IPS-18c (cell line): Measurements from ENCODE around the gene GPATCH3.
"Not testable (repeated sequence)": the region's sequence is repeated elsewhere in the genome, so short reads cannot be mapped to it uniquely, and the experiment has no call there.

ENCODE experiments used
- H3K4me3 ChIP-seq: 2 replicates; pipeline ENCODE4 v1.7.0; 2013; ENCODE audit warnings: low read depth, mild to moderate bottlenecking, low read length, moderate library complexity; ENCODE audit not compliant: insufficient read depth
- H3K9me3 ChIP-seq: one replicate; pipeline ENCODE4 v1.6.1; 2013; ENCODE audit warnings: mild to moderate bottlenecking, low read length, moderate library complexity; ENCODE audit not compliant: control insufficient read depth, insufficient read depth

Gene GPATCH3, protein sequence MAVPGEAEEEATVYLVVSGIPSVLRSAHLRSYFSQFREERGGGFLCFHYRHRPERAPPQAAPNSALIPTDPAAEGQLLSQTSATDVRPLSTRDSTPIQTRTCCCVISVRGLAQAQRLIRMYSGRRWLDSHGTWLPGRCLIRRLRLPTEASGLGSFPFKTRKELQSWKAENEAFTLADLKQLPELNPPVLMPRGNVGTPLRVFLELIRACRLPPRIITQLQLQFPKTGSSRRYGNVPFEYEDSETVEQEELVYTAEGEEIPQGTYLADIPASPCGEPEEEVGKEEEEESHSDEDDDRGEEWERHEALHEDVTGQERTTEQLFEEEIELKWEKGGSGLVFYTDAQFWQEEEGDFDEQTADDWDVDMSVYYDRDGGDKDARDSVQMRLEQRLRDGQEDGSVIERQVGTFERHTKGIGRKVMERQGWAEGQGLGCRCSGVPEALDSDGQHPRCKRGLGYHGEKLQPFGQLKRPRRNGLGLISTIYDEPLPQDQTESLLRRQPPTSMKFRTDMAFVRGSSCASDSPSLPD

DNA sequence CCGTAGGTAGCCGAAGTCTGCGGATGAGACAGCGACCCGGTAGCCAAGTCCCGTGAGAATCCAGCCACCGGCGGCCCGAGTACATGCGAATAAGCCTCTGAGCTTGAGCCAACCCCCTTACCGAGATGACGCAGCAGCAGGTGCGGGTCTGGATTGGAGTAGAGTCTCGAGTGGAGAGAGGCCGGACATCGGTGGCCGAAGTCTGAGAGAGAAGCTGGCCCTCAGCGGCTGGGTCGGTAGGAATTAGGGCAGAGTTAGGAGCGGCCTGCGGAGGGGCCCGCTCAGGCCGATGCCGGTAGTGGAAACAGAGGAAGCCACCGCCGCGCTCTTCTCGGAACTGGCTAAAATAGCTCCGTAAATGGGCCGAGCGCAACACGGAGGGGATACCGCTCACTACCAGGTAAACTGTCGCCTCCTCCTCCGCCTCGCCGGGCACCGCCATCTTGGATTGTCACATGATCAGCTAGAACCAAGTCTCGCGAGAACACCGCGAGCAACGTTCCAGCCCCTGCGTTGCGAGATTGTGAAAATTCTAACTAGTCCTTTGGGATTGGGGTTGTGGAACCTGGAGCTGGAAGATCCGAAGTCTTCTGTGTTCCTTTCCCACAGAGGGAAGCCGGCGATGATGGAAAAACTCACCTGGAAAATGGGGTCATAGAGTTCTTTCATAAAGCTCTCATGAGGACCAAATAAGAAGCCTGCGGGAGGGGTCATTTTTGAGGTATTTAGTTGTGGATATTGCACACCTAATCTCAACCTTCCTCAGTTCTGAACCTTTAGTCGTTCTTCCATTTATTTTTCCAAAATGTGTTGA is at the start of gene GPATCH3:
TSS of gene GPATCH3 (minus strand) at position 467 of the 814 bp plus-strand sequence. CDS start at position 442, 25 bp downstream.
- H3K9me3 ChIP-seq = no peaks in the 10 kb centered on the region
- H3K4me3 ChIP-seq = peak within 1 kb of the TSS; percentile 83

DNA sequence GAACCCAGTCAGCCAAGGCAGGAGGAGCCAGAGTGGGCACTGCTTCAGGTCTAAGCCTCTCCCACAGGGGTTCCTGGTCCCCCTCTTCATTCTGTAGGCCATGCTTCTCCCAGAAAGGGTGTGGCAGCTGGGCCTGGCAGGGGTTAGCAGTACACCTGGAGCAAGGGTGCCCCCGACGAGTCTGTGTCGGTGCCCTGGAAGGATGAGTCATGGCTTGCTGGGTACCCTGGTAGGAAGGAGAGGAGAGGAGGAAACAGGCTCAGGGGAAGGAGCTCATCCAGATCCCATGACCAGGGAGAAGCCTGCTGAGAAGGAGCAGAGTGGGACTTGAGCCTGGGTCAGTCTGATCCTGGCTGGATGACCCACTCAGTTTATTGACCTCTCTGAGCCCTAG is 49.7 kb upstream of the GPATCH3 start:
- Histone ChIP-seq H3K4me3 (no peak overlapping the region), H3K9me3 (no peaks in the 10 kb centered on the region)

- no peaks in the 10 kb centered on the region for H3K9me3 ChIP-seq
- H3K4me3 ChIP-seq = no peak overlapping the region
These were observed 49.1 kb upstream of the GPATCH3 start for GRCh38 chr1:26949266-26949925.

DNA sequence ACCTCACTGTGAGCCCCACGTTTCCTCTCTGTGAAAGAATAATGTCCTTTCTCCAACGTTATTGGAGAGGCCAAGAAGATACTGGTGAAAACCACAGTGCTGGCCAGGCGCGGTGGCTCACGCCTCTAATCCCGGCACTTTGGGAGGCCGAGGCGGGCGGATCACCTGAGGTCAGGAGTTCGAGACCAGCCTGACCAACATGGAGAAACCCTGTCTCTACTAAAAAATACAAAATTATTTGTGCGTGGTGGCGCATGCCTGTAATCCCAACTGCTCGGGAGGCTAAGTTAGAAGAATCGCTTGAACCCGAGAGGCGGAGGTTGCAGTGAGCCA is 48.4 kb upstream of the GPATCH3 start:
- not testable (repeated sequence) for H3K4me3 ChIP-seq, H3K9me3 ChIP-seq

- H3K9me3 ChIP-seq = no peaks in the 10 kb centered on the region
- H3K4me3 ChIP-seq = no peak overlapping the region
These were observed 46.0 kb upstream of the GPATCH3 start for GRCh38 chr1:26946270-26946669.

DNA sequence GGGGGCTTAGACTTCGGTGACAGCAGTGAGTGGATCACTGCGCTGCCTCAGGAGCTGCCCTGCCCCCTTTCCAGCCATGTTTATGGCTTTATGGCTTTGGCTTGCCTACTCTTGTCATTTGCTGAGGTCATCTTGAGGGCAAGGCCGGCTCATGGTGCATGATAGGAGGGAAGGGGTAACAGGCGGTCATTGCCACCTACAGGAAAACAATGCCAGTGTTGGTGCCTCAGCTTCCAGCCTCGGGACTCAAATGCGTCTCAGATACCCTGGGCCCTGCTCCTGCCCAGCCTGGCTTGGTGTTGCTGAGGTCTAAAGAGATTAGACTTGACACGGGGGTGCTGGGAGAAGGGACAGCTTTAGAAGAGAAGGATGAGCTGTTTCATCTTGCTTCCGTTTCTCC is 45.5 kb upstream of the GPATCH3 start:
- Histone ChIP-seq H3K4me3 (no peak overlapping the region), H3K9me3 (no peaks in the 10 kb centered on the region)

DNA sequence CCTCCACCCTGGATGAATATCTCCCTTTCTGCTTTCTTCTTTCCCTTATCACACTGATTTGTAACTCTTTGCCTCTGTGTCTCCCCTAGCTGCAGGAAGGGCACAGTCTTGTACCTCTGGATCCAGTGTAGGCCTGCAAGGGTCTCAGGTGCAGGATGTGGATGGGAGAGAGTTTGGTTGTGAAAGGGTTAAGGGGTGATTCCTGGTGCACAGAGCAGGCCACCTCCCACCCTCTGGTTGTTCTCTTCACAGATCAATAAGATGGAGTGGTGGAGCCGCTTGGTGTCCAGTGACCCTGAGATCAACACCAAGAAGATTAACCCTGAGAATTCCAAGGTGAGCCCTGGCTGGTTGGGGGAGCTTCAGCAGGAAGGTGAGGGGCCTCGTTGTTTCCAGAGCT is 44.9 kb upstream of the GPATCH3 start:
- Histone ChIP-seq H3K4me3 (no peak overlapping the region), H3K9me3 (no peaks in the 10 kb centered on the region)

DNA sequence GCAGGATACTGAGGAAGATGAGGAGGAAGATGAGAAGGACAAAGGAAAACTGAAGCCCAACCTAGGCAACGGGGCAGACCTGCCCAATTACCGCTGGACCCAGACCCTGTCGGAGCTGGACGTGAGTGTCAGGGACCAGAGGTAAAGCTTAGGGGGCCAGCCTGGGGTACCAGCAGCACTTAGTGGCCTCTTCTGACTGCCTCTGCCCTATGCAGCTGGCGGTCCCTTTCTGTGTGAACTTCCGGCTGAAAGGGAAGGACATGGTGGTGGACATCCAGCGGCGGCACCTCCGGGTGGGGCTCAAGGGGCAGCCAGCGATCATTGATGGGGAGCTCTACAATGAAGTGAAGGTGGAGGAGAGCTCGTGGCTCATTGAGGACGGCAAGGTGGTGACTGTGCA is 42.4 kb upstream of the GPATCH3 start:
- no peak overlapping the region for H3K4me3 ChIP-seq
- no peaks in the 10 kb centered on the region for H3K9me3 ChIP-seq

- H3K4me3 ChIP-seq = no peak overlapping the region
- H3K9me3 ChIP-seq = no peaks in the 10 kb centered on the region
These were observed 41.0 kb upstream of the GPATCH3 start for GRCh38 chr1:26941311-26941710.

- Histone ChIP-seq H3K4me3 (no peak overlapping the region), H3K9me3 (no peaks in the 10 kb centered on the region)
These were observed 38.4 kb upstream of the GPATCH3 start for GRCh38 chr1:26938659-26939025.

- no peak overlapping the region for H3K4me3 ChIP-seq
- H3K9me3 ChIP-seq = no peaks in the 10 kb centered on the region
These were observed 37.9 kb upstream of the GPATCH3 start for GRCh38 chr1:26938004-26938658.

DNA sequence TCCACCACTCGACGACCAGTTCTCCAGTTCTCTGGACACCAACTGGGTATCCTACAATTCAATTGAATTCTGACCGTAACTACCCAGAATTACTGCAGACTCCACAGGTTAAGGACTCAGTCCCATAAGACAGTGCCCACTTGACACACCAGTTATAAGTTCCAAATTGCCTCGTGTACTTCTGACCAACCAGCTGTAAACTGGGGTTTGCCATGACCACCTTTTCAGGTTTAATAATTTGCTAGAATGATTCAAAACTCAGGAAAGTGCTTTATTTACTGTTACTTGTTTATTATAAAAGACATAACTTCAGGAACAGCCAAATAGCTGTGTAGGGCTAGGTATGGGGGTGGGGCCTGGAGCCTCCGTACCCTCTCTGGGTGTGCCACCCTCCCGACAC is 36.6 kb upstream of the GPATCH3 start:
- H3K4me3 ChIP-seq = no peak overlapping the region
- H3K9me3 ChIP-seq = no peaks in the 10 kb centered on the region

- Histone ChIP-seq H3K9me3 (no peaks in the 10 kb centered on the region), H3K4me3 (no peak overlapping the region)
These were observed 32.3 kb upstream of the GPATCH3 start for GRCh38 chr1:26932531-26932930.

- no peak overlapping the region for H3K4me3 ChIP-seq
- no peaks in the 10 kb centered on the region for H3K9me3 ChIP-seq
These were observed 23.4 kb upstream of the GPATCH3 start for GRCh38 chr1:26923711-26924110.

GRCh38 chr1:26922901-26923300 is 22.6 kb upstream of the GPATCH3 start:
- Histone ChIP-seq H3K9me3 (no peaks in the 10 kb centered on the region), H3K4me3 (peak overlapping the region; percentile 94)

DNA sequence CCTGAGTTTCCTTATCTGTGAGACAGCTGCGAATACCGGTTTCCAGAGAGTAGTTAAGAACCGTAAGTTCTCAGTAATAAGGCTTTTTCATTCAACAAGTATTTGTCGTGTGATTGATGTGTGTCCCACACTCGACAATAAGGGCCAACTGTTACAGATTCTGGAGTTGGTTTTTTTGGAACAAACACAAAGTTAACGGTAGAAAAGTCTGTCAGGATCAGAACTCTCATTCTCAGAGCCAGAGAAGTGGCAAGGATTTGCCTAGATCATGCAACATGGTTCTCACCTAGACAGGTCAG is 22.1 kb upstream of the GPATCH3 start:
- Histone ChIP-seq H3K4me3 (peak overlapping the region; percentile 94), H3K9me3 (no peaks in the 10 kb centered on the region)

GRCh38 chr1:26921540-26922430 is 21.5 kb upstream of the GPATCH3 start, which contains the start of gene NUDC:
Gene NUDC, plus strand, starts transcription at chr1:26921743. Its CDS starts 106 bp downstream, at chr1:26921849.
- peak within 1 kb of the TSS; percentile 94 for H3K4me3 ChIP-seq
- no peaks in the 10 kb centered on the region for H3K9me3 ChIP-seq
